GM19324 (cell line): ENCODE measurements around the gene PYCARD.
"Not testable (repeated sequence)": the region's sequence is repeated elsewhere in the genome, so short reads cannot be mapped to it uniquely, and the experiment has no call there.

Experiments
- ATAC-seq: cut with Tn5 transposase; IDR thresholded peaks from one replicate; pipeline ENCODE4 v1.9.1; 2021; ENCODE audit warnings: mild to moderate bottlenecking, moderate library complexity; ENCODE audit not compliant: unreplicated experiment, low FRiP score

The PYCARD gene

GRCh38 chr16:31191697-31192428 lies 10.7 kb downstream of the PYCARD start:
- ATAC-seq, result no peak

- no peak for ATAC-seq
These were observed 11.6 kb downstream of the PYCARD start for GRCh38 chr16:31190818-31191444.

DNA sequence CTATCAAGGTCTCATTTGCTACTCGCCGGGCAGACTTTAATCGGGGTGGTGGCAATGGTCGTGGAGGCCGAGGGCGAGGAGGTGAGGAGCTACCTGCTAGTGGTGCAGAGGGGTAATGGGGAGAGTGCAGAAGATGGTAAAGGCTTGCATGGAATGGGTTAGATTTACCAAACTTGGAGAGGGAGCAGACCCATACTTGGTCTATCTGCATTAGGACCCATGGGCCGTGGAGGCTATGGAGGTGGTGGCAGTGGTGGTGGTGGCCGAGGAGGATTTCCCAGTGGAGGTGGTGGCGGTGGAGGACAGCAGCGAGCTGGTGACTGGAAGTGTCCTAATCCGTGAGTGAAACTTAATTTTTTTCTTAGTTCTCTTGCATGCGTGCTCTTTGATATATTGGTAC lies 12.5 kb downstream of the PYCARD start:
- no peak for ATAC-seq

DNA sequence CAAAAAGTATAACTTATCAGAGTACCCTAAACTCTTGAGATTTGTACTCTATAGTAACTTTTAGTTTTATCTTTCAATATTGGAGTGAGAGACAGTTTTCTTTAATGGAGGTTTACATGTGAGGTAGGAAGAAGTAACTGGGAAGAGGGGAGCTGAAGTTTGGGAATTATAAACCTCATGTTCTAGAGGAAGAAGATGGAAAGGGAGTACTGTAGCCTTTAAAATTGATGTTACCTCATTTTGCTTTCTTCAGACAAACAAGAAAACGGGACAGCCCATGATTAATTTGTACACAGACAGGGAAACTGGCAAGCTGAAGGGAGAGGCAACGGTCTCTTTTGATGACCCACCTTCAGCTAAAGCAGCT lies 13.2 kb downstream of the PYCARD start:
- ATAC-seq, result no peak

DNA sequence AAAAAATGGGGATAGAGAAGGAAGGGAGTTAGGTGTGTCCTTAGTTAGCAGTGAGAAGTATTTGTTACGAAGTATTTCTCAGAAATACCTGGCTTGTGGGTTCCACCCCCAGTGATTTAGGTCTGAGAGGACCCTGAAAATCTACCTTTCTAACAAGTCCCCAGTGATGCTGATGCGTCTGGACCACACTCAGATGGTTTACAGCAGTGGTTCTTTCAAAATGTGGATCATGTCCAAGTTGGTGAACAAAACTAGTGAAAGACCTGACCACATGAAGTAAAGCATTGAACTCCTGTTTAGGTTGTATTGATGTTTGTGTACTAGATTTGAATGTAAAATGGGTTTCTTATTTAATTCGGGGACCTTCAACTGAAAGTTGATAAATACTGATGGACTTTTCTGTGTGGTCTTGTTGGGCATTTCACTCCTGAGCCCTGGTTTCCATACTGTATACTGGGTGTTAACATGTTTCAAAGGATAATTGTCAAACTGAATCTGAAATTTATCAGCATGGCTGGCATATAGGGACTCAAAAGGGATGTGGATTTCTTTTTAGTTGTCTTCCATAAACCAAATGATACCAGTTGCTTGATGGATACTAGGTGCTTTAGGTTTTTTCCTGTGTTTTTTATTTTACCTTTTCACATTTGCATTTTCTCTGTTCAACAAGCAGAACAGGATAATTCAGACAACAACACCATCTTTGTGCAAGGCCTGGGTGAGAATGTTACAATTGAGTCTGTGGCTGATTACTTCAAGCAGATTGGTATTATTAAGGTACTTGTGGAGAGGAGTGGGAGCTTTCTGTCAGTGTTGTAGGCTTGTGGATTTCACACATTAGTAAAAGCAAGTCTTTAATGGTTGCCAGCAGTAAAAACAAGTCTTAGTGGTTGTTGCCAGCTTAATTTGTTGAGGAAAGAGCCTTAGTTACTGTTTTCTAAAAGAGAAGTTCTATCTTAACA lies 13.8 kb downstream of the PYCARD start:
- no peak for ATAC-seq

GRCh38 chr16:31187808-31188189 lies 14.8 kb downstream of the PYCARD start:
- ATAC-seq, result no peak

DNA sequence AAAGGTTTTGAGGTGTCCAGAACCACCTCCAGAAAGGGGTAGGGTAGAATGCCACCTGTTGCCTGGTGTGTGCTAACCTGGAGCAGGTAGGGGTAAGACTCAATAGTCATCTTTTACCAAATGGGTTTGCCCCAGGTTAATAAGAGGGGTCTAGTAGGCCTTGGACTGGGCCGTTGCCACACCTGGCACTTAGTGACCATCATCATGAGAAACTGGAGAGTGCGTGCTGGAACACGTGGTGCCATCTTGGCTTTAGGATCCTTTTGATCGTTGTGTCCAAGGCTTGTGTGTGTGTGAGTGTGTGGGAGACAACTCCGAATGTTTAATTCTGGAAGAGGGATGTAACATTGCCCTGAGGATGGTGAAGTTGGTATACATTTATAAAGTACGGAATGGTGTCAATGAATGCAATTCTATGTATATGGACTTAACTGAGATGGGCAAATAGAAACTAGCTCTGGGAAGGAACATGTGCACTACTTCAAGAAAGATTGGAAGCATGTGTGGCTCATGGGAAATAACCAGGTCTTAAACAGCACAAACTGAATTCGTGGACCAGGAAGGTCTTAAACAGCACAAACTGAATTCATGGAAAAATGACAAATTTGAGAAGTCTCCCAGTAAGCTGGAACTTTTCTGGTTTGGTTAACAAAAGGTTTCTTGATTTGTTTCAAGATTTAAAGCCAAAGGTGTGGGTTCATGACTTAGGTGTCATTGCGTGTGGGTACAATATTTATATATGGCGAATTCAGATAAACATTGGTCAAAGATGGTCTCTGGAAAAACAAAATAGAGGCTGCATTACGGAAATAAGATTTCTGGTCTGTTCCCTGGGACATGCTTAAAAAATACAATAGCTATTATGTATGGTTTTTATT lies 15.4 kb downstream of the PYCARD start:
- ATAC-seq, result no peak

DNA sequence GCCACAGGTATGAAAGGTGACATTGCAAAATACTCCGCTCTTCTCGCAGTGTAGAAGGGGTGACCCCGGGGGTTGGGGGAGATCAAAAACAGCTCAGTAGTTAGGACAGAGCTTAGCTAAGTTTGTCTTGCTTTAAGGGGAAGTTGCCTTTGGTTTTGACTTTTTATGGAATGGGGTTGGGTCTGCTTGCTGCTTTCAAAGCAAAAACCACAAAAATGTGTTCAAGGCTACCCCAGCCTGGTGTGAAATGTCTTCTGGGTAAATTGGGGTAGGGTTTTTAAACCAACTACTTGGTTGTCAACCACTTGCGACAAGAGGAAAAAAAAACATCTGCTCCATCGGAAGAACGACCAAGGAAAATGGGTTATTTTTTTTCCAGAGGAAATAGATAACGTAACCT lies 16.4 kb downstream of the PYCARD start:
- ATAC-seq, result no peak

GRCh38 chr16:31185339-31185738 lies 17.2 kb downstream of the PYCARD start:
- ATAC-seq, result no peak

DNA sequence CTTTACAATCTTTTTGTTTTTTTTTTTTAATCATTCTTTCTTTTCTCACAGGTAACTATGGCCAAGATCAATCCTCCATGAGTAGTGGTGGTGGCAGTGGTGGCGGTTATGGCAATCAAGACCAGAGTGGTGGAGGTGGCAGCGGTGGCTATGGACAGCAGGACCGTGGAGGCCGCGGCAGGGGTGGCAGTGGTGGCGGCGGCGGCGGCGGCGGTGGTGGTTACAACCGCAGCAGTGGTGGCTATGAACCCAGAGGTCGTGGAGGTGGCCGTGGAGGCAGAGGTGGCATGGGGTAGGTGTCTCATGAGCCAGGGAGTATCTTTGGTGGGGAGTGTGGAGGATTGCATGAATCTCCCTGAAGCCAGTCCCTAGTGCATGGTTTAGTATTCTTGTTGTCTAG lies 17.7 kb downstream of the PYCARD start:
- ATAC-seq, result no peak

- no peak for ATAC-seq
These were observed 18.8 kb downstream of the PYCARD start for GRCh38 chr16:31183432-31184428.

DNA sequence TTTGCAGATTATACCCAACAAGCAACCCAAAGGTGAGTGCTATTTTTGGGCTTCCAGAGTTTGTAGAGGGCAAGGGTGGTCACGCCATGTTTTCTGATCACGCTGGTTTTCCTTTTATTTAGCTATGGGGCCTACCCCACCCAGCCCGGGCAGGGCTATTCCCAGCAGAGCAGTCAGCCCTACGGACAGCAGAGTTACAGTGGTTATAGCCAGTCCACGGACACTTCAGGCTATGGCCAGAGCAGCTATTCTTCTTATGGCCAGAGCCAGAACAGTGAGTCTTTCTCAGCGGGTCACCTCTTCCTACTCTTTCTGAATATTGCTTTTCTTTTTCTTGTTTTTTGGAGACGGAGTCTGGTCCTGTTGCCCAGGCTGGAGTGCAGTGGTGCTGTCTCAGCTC lies 20.2 kb downstream of the PYCARD start:
- ATAC-seq, result no peak

DNA sequence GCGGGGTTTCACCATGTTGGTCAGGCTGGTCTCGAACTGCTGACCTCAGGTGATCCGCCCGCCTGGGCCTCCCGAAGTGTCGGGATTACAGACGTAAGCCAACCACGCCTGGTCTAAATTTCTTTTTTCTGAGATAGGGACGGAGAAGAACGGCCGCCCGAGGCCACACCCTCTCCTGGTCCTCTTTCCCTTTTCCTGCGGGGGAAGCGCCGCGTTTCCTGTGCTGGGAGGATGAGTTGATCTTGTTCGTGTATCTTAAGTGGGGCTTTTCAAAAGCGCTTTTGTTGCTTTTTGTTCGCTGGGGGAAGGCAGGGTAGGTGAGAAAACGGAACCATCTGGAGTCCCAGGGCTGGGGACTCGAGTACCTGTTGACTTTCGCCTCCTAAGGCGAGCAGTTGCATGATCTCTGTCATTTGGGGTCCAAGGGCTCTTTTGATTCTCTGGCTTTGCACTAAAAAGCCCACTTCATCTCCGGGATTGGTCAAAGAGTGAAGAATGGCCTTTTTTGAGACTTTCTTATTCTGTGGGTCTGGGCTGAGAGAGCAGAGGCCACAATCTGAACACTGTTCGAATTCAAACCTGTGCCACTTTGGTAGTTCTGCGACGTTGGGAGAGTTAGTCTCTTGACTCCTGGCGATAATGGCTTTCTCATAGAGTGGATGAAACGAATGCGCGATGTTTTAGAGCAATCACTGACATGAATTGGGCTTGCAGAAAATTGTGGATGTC lies 21.3 kb downstream of the PYCARD start:
- no peak for ATAC-seq

DNA sequence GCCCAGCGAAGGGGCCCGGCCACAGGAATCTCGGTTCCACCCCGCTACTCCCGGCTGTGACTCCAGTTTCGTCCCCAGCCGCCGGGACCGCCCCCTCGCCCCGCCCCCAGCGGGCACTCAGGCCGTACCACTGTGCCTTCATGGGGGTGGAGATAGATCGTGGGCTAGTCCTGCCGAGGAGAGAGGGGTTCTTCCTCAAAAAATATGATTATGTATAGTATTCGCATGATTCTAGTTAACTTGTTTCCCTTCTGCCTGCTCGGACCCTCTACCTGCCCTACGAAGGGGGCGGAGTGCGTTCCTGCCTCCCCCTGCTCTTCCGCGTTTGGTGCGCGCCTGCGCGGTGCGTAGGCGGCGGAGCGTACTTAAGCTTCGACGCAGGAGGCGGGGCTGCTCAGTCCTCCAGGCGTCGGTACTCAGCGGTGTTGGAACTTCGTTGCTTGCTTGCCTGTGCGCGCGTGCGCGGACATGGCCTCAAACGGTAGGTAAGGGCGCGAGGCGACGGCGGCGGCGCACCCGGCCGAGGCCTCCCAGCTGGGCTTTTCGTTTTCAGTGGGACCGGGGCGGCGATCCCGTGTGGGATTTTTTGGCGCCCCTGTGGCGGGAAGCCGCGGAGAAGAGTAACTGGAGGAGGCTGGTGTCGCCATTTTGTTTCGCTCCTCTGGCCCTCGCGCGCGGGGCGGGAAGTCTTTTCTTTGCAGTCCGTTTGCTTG lies 22.7 kb downstream of the PYCARD start, which contains the start of gene FUS:
Gene FUS, plus strand, starts transcription at position 393 of the 713 bp plus-strand sequence. Its CDS starts 76 bp downstream, at position 469.
- peak; percentile 85 for ATAC-seq

DNA sequence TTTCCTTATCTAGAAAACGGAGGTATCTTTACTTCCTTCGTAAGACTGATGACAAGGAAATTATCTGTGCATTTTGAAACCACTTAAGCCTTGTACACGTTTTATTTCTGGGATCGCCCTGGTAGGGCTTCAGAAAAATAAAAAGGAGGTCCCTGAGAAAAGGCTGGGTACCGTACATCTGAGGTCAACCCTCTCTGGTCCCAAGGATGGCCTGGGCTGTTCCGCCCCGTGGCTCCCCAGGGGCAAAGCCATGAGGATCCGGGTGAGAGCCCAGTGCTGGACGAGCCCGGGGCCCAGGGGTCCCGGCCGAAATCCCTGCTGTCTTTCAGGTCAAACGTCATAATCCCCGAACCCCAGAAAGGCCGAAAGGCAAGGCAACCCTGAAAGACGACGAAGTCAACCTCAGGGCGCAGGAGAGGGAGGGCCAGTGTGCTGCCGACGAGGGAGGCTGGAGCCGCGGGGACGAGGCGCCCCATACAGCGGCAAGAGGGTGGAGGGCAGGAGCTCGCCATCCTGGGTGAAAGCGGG lies 23.3 kb downstream of the PYCARD start:
- peak; percentile 1 for ATAC-seq

GRCh38 chr16:31177136-31177535 lies 25.4 kb downstream of the PYCARD start:
- ATAC-seq, result no peak

DNA sequence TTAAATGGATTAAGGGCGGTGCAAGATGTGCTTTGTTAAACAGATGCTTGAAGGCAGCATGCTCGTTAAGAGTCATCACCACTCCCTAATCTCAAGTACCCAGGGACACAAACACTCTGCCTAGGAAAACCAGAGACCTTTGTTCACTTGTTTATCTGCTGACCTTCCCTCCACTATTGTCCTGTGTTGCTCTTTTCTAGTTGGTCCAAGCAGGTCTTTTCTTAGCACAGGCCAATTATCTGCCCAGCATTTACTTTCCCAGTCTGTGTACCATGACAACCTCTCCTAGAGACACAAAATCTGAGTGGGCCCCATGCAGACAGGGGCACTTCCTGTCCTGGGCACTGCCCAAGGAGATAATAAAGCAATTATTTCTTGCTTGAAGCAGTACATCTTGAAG lies 32.5 kb downstream of the PYCARD start:
- not testable (repeated sequence) for ATAC-seq
